Activated CD8-positive, alpha-beta T cell treated with anti-CD3 and anti-CD28 coated beads for 36 hours (primary cell): ENCODE results near the gene BSG. TPM values are rescaled to one million over a fixed set of nuclear protein-coding genes. Genes with fewer than 3 reads are reported as not detected.
"Not testable (repeated sequence)": the region's sequence is repeated elsewhere in the genome, so short reads cannot be mapped to it uniquely, and the experiment has no call there.

Experiments
- ATAC-seq: fragments of 200-7000 bp; cut with Tn5 transposase; one replicate; pipeline ENCODE4 v1.10.0; 2021; ENCODE audit warnings: mild to moderate bottlenecking, moderate library complexity
- CTCF ChIA-PET: fragments of 350-600 bp; sonication (Branson Sonifier 250); formaldehyde crosslinking; loops from one replicate; lab custom pipeline; 2021; ENCODE audit warnings: antibody characterized with exemption; lab: Charles Lee
- POLR2A ChIA-PET: fragments of 350-600 bp; sonication (Branson Sonifier 250); formaldehyde crosslinking; loops from one replicate; lab custom pipeline; 2021; ENCODE audit warnings: antibody characterized with exemption; lab: Charles Lee
- DNase-seq: peaks from one replicate; pipeline ENCODE4 v3.0.0-alpha.2; 2020
- H3K27ac Mint-ChIP-seq: one replicate; pipeline ENCODE4 v1.8.0; 2021; ENCODE audit warnings: mild to moderate bottlenecking, mixed read lengths
- H3K27me3 Mint-ChIP-seq: one replicate; pipeline ENCODE4 v1.8.0; 2021; ENCODE audit warnings: mixed read lengths
- H3K36me3 Mint-ChIP-seq: one replicate; pipeline ENCODE4 v1.8.0; 2021; ENCODE audit warnings: low read depth, mixed read lengths
- H3K4me1 Mint-ChIP-seq: one replicate; pipeline ENCODE4 v1.8.0; 2021; ENCODE audit warnings: low read depth, mixed read lengths
- H3K4me3 Mint-ChIP-seq: one replicate; pipeline ENCODE4 v1.8.0; 2021; ENCODE audit warnings: mild to moderate bottlenecking, moderate library complexity, mixed read lengths
- H3K9me3 Mint-ChIP-seq: one replicate; pipeline ENCODE4 v1.8.0; 2021; ENCODE audit warnings: mixed read lengths
- intact Hi-C: fragments of 100-400 bp; cut with micrococcal nuclease; formaldehyde crosslinking; loops from one replicate; pipeline ENCODE4 v1.10.0; 2022
- total RNA-seq, 2 experiments: library from RNA; stranded (reverse); gene quantifications; one replicate each; pipeline ENCODE4 v1.2.3, GENCODE V29; 2021
- TF ChIP-seq, protein P1 (sequence below): fragments of 200-600 bp; IDR thresholded peaks from one replicate; pipeline ENCODE4 v1.8.0; 2022; ENCODE audit warnings: antibody characterized with exemption, mild to moderate bottlenecking

BSG gene
- total RNA-seq, 2 experiments from 2014 or later: 159 to 160 TPM

DNA sequence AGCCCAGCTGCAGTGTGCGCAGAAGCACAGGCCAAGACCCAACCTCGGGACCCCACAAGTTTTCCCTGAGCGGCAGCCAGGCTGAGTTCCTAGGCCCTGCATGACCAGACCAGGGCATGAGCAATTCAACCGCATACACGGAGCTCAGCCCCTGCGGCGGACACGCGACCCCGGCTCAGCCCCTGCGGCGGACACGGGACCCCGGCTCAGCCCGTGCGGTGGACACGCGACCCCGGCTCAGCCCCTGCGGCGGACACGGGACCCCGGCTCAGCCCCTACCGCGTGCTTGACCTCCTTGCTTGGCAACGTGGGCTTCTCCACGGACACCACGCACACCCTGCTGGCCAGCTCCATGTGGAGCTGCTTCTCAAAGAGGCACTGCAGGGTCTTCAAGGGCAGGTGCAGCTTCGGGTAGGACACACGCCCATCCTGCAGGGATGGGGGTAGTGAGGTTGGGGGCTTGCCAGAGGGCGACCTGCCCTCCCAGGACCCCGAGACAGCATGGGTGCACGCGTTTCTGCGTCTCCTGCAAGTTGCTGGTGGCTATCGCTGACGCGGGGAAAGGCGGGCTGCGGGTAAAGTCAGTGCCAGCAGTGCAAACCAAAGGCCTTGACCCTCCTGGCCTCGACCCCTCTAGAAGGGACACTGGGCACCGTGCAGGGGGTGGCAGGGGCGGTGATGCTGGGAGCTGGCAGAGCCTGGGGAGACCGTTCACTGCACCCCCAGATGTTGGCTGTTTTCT is 51.0 kb downstream of the BSG start:
- Mint-ChIP-seq H3K9me3 (no peaks in the 10 kb centered on the region), H3K27ac (no peak overlapping the region), H3K4me3 (no peak overlapping the region), H3K4me1 (peaks cover 2% of the 10 kb centered on the region), H3K36me3 (peaks cover 20% of the 10 kb centered on the region), H3K27me3 (no peaks in the 10 kb centered on the region)
- DNase-seq (no peak), ATAC-seq (no peak)
- POLR2A ChIA-PET: no interaction called here
- intact Hi-C loops: no loop called here
- CTCF ChIA-PET: no interaction called here
- TF ChIP-seq, protein P1, sequence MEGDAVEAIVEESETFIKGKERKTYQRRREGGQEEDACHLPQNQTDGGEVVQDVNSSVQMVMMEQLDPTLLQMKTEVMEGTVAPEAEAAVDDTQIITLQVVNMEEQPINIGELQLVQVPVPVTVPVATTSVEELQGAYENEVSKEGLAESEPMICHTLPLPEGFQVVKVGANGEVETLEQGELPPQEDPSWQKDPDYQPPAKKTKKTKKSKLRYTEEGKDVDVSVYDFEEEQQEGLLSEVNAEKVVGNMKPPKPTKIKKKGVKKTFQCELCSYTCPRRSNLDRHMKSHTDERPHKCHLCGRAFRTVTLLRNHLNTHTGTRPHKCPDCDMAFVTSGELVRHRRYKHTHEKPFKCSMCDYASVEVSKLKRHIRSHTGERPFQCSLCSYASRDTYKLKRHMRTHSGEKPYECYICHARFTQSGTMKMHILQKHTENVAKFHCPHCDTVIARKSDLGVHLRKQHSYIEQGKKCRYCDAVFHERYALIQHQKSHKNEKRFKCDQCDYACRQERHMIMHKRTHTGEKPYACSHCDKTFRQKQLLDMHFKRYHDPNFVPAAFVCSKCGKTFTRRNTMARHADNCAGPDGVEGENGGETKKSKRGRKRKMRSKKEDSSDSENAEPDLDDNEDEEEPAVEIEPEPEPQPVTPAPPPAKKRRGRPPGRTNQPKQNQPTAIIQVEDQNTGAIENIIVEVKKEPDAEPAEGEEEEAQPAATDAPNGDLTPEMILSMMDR: no peak

- no peaks in the 10 kb centered on the region for H3K9me3 Mint-ChIP-seq
- H3K4me3 Mint-ChIP-seq: no peak overlapping the region
- TF ChIP-seq, protein P1: no peak
- no peaks in the 10 kb centered on the region for H3K27me3 Mint-ChIP-seq
- DNase-seq (no peak), ATAC-seq (no peak)
- H3K4me1 Mint-ChIP-seq: peaks cover 4% of the 10 kb centered on the region
- intact Hi-C loops: no loop called here
- CTCF ChIA-PET: no interaction called here
- H3K36me3 Mint-ChIP-seq: peaks cover 22% of the 10 kb centered on the region
- POLR2A ChIA-PET: no interaction called here
- no peak overlapping the region for H3K27ac Mint-ChIP-seq
Observed at GRCh38 chr19:623974-624373, 51.6 kb downstream of the BSG start.

GRCh38 chr19:624433-625109 is 52.2 kb downstream of the BSG start:
- CTCF ChIA-PET: interaction anchor here (1.2 kb wide), 1 partner anchor 9 kb away, joined by 3 read pairs; no protein-coding TSS in a partner anchor
- intact Hi-C loops: no loop called here
- POLR2A ChIA-PET: interaction anchor here (1.4 to 1.6 kb wide), 2 partner anchors 12 to 37 kb away, joined by 4 to 5 read pairs; no protein-coding TSS in a partner anchor

DNA sequence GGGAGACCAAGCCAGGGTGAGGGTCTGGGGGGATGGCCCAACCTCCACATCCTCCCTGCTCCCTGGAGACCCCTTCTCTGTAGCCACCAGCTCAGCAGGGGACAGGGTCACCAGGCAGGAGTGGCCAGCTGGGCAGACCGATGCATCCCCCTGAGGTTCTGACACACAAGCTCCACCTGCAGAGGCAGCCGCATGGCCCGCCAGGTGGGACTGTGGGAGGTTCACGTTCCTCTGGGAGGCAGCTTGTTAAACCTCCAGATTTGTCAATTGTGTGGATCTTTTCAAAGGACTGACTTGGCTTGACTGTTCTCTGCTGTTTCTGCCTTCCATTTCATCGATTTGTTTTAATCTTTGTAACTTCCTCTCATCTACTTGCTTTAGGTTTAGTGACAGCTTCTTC is 52.9 kb downstream of the BSG start:
- POLR2A ChIA-PET: interaction anchor here (1.4 to 1.6 kb wide), 2 partner anchors 12 to 36 kb away, joined by 4 to 5 read pairs; no protein-coding TSS in a partner anchor

More at GRCh38 chr19:624433-625109, 52.2 kb downstream of the BSG start:
- TF ChIP-seq, protein P1: no peak
- H3K27ac Mint-ChIP-seq: no peak overlapping the region
- H3K4me1 Mint-ChIP-seq: peaks cover 6% of the 10 kb centered on the region
- peaks cover 23% of the 10 kb centered on the region for H3K36me3 Mint-ChIP-seq
- DNase-seq: no peak
- ATAC-seq: no peak
- no peaks in the 10 kb centered on the region for H3K9me3 Mint-ChIP-seq
- no peak overlapping the region for H3K4me3 Mint-ChIP-seq
- H3K27me3 Mint-ChIP-seq: no peaks in the 10 kb centered on the region

GRCh38 chr19:626566-626965 is 54.2 kb downstream of the BSG start:
- H3K27ac Mint-ChIP-seq, H3K9me3 Mint-ChIP-seq, DNase-seq, intact Hi-C loops, H3K27me3 Mint-ChIP-seq, H3K4me3 Mint-ChIP-seq, ATAC-seq: not testable (repeated sequence)
- Mint-ChIP-seq H3K36me3 (peaks cover 28% of the 10 kb centered on the region), H3K4me1 (peaks cover 14% of the 10 kb centered on the region)
- ChIA-PET POLR2A (interaction anchor here (0.6 kb wide), 1 partner anchor 83 kb away, joined by 3 read pairs; no protein-coding TSS in a partner anchor), CTCF (interaction anchor here (1.0 to 2.0 kb wide), 3 partner anchors 42 to 116 kb away, joined by 3 to 6 read pairs (median 4); no protein-coding TSS in a partner anchor)

More for the DNA sequence above, 52.9 kb downstream of the BSG start:
- peaks cover 24% of the 10 kb centered on the region for H3K36me3 Mint-ChIP-seq
- intact Hi-C loops: no loop called here
- no peaks in the 10 kb centered on the region for H3K27me3 Mint-ChIP-seq
- no peaks in the 10 kb centered on the region for H3K9me3 Mint-ChIP-seq
- peaks cover 8% of the 10 kb centered on the region for H3K4me1 Mint-ChIP-seq
- no peak overlapping the region for H3K27ac Mint-ChIP-seq
- CTCF ChIA-PET: interaction anchor here (0.6 to 1.2 kb wide), 3 partner anchors 8 to 254 kb away, joined by 3 read pairs; no protein-coding TSS in a partner anchor
- no peak for DNase-seq
- H3K4me3 Mint-ChIP-seq: no peak overlapping the region
- ATAC-seq: no peak
- TF ChIP-seq, protein P1: no peak
